ENCODE data around the gene VPS4A. TPM values are rescaled to one million over a fixed set of nuclear protein-coding genes. Genes with fewer than 3 reads are reported as not detected.

VPS4A gene
- polyA plus RNA-seq, 3 donors = 18.2 to 25.7 (median 21.8) TPM

GRCh38 chr16:69319826-69320739 is 8.9 kb downstream of the VPS4A start:
- Histone ChIP-seq H3K79me2 (ENCODE audit: insufficient read depth, low read length) (peaks cover 51% of the 10 kb centered on the region), H2AFZ (ENCODE audit: insufficient read depth, low read depth, low read length, poor library complexity, severe bottlenecking) (no peak overlapping the region), H3K27me3 (ENCODE audit: control insufficient read depth in 2 of 2, insufficient read depth in 2 of 2, low read length in 2 of 2) (no peaks in the 10 kb centered on the region), H4K20me1 (ENCODE audit: insufficient read depth, low read length) (peaks cover 89% of the 10 kb centered on the region), H3K9me3 (replicated peaks in 1 of 2; ENCODE audit: control insufficient read depth in 1 of 2, insufficient read depth in 1 of 2, low read length in 2 of 2) (no peaks in the 10 kb centered on the region), H3K4me1 (ENCODE audit: control insufficient read depth in 1 of 2, insufficient read depth in 2 of 2, low read length in 2 of 2) (no peaks in the 10 kb centered on the region), H3K9ac (ENCODE audit: insufficient read depth, low read length, poor library complexity, severe bottlenecking) (no peak overlapping the region), H3K4me3 (replicated peaks in 1 of 3; ENCODE audit: low read depth in 2 of 3, low read length in 3 of 3) (no peak overlapping the region), H3K4me2 (replicated peaks; ENCODE audit: extremely low read depth, low read length, poor library complexity, severe bottlenecking) (no peak overlapping the region), H3K27ac (ENCODE audit: low read depth in 1 of 2, low read length in 2 of 2) (no peak overlapping the region), H3K36me3 (replicated peaks in 1 of 2; ENCODE audit: control insufficient read depth in 1 of 2, insufficient read depth in 2 of 2, low read length in 2 of 2) (peaks cover 93 to 100% of the 10 kb centered on the region in 2 donors)
- DNase-seq = no peak
- peaks cover 6% of the 10 kb centered on the region for H3K4me1 Mint-ChIP-seq
- no peak for TF ChIP-seq CTCF (IDR thresholded peaks at IDR 0.05)
- peaks cover 0 to 1% (median 0%) of the 10 kb centered on the region in 3 donors for H3K27me3 Mint-ChIP-seq (ENCODE audit: low read depth in 3 of 3)
- no peak overlapping the region for H3K4me3 Mint-ChIP-seq
- H3K27ac Mint-ChIP-seq = peak overlapping the region in 4 of 7 donors; percentile 20 to 47 (median 32)
- H3K9me3 Mint-ChIP-seq = peaks cover 0 to 2% (median 0%) of the 10 kb centered on the region in 7 donors
- peaks cover 85 to 99% of the 10 kb centered on the region in 2 donors for H3K36me3 Mint-ChIP-seq
- 98% methylated on average over 18 of the region's 30 CpGs for WGBS (ENCODE audit: insufficient coverage)
- intact Hi-C loops (cut with micrococcal nuclease) = loop anchor here in 1 of 2 donors (10.0 kb wide), 1 partner anchor 185 kb away; the partner anchor contains the start of genes CHTF8 and UTP4

- Histone ChIP-seq H3K4me2 (replicated peaks; ENCODE audit: extremely low read depth, low read length, poor library complexity, severe bottlenecking) (no peak overlapping the region), H3K36me3 (replicated peaks in 1 of 2; ENCODE audit: control insufficient read depth in 1 of 2, insufficient read depth in 2 of 2, low read length in 2 of 2) (peaks cover 88 to 100% of the 10 kb centered on the region in 2 donors), H3K79me2 (ENCODE audit: insufficient read depth, low read length) (peaks cover 49% of the 10 kb centered on the region), H3K4me1 (ENCODE audit: control insufficient read depth in 1 of 2, insufficient read depth in 2 of 2, low read length in 2 of 2) (no peaks in the 10 kb centered on the region), H3K27ac (ENCODE audit: low read depth in 1 of 2, low read length in 2 of 2) (no peak overlapping the region), H3K9me3 (replicated peaks in 1 of 2; ENCODE audit: control insufficient read depth in 1 of 2, insufficient read depth in 1 of 2, low read length in 2 of 2) (no peaks in the 10 kb centered on the region), H3K9ac (ENCODE audit: insufficient read depth, low read length, poor library complexity, severe bottlenecking) (no peak overlapping the region), H3K27me3 (ENCODE audit: control insufficient read depth in 2 of 2, insufficient read depth in 2 of 2, low read length in 2 of 2) (no peaks in the 10 kb centered on the region), H2AFZ (ENCODE audit: insufficient read depth, low read depth, low read length, poor library complexity, severe bottlenecking) (no peak overlapping the region), H4K20me1 (ENCODE audit: insufficient read depth, low read length) (peaks cover 86% of the 10 kb centered on the region), H3K4me3 (replicated peaks in 1 of 3; ENCODE audit: low read depth in 2 of 3, low read length in 3 of 3) (no peak overlapping the region)
- H3K4me1 Mint-ChIP-seq = peaks cover 6% of the 10 kb centered on the region
- DNase-seq = no peak
- WGBS (ENCODE audit: insufficient coverage) = 95% methylated on average over 12 of the region's 13 CpGs
- H3K9me3 Mint-ChIP-seq = peaks cover 0 to 1% (median 0%) of the 10 kb centered on the region in 7 donors
- H3K4me3 Mint-ChIP-seq = no peak overlapping the region
- H3K36me3 Mint-ChIP-seq = peaks cover 83 to 99% of the 10 kb centered on the region in 2 donors
- peaks cover 0 to 1% (median 0%) of the 10 kb centered on the region in 3 donors for H3K27me3 Mint-ChIP-seq (ENCODE audit: low read depth in 3 of 3)
- no peak for TF ChIP-seq CTCF (IDR thresholded peaks at IDR 0.05)
- no peak overlapping the region for H3K27ac Mint-ChIP-seq
- intact Hi-C loops (cut with micrococcal nuclease) = no loop called here
These were observed 9.6 kb downstream of the VPS4A start for GRCh38 chr16:69320740-69321073.

Measured in CD14-positive monocyte (primary cell).